ENCODE results near the gene MACO1. TPM values are rescaled to one million over a fixed set of nuclear protein-coding genes. Genes with fewer than 3 reads are reported as not detected.

MACO1 gene
- total and polyA plus RNA-seq, 10 of the 15 experiments (the other 5 are each of a cell fraction or from before 2014, with no cell fraction given): 3.2 to 19.8 (median 10.3) TPM

- TF ChIP-seq E4F1 (IDR thresholded peaks at IDR 0.05; ENCODE audit: borderline replicate concordance, partially characterized antibody) (no peak), NBN (IDR thresholded peaks at IDR 0.05) (peak; percentile 81), CREB1 (IDR thresholded peaks at IDR 0.05; ENCODE audit: low read depth) (peak; percentile 32; the same call in 1 of the 2 replicates), NFIC (IDR thresholded peaks at IDR 0.05; ENCODE audit: low read depth, low read length) (peak; percentile 91), ZSCAN29 (IDR thresholded peaks at IDR 0.05) (no peak), BHLHE40 (IDR thresholded peaks at IDR 0.05; ENCODE audit: borderline replicate concordance in 1 of 2, low read depth in 2 of 2, low read length in 1 of 2) (peak; percentile 72 to 73; a peak in 3 of 4 replicates), JUNB (IDR thresholded peaks at IDR 0.05) (peak; percentile 73)
Observed at GRCh38 chr1:25447547-25447946, 16.9 kb downstream of the MACO1 start (continued).

- in situ Hi-C loops (cut with MboI): no loop called here
- Histone ChIP-seq H3K36me3 (ENCODE audit: control insufficient read depth in 2 of 2, insufficient read depth in 2 of 2, low read length in 1 of 2) (peaks cover 2 to 6% of the 10 kb centered on the region in 2 experiments), H3K27ac (ENCODE audit: control insufficient read depth, insufficient read depth) (no peak overlapping the region), H3K9ac (ENCODE audit: control insufficient read depth, insufficient read depth, low read length) (no peak overlapping the region), H3K79me2 (ENCODE audit: control insufficient read depth, insufficient read depth, low read length) (peaks cover 5% of the 10 kb centered on the region), H3K27me3 (replicated peaks in 1 of 2; ENCODE audit: control insufficient read depth in 2 of 2, insufficient read depth in 2 of 2, low read length in 1 of 2) (no peaks in the 10 kb centered on the region), H3K4me2 (ENCODE audit: control insufficient read depth, insufficient read depth) (no peak overlapping the region), H2AFZ (ENCODE audit: control insufficient read depth, low read depth, low read length) (no peak overlapping the region), H3K4me1 (ENCODE audit: control insufficient read depth, insufficient read depth, low read length) (peaks cover 34% of the 10 kb centered on the region), H3K9me3 (replicated peaks; ENCODE audit: control insufficient read depth, insufficient read depth, low read length) (no peaks in the 10 kb centered on the region), H3K4me3 (no peak overlapping the region), H4K20me1 (ENCODE audit: control insufficient read depth, insufficient read depth) (no peaks in the 10 kb centered on the region)
- ChIA-PET CTCF (interaction anchor here (0.9 to 5.7 kb wide), 11 partner anchors 10 to 360 kb away, joined by 3 to 49 read pairs (median 6); partner anchors contain the start of gene MACO1), RAD21 (ENCODE audit: unreplicated experiment) (interaction anchor here (0.8 to 7.6 kb wide), 8 partner anchors 12 to 36 kb away, joined by 3 to 67 read pairs (median 4); partner anchors contain the start of gene MACO1), POLR2A (interaction anchor here (0.6 to 4.8 kb wide), 14 partner anchors 9 to 39 kb away, joined by 3 to 54 read pairs (median 6); no protein-coding TSS in a partner anchor), SMC1A (ENCODE audit: uncharacterized antibody, unreplicated experiment) (interaction anchor here (0.8 to 6.3 kb wide), 13 partner anchors 9 to 70 kb away, joined by 3 to 52 read pairs (median 7); no protein-coding TSS in a partner anchor)
- no peak for ATAC-seq
- FAIRE-seq: no peak
- 91% methylated on average over 2 of the region's 2 CpGs for WGBS (ENCODE audit: insufficient coverage, insufficient replicate concordance, low lambda C conversion rate, missing lambda C conversion rate)
- intact Hi-C loops (cut with micrococcal nuclease; ENCODE audit: unreplicated experiment): no loop called here
- no peak for DNase-seq (ENCODE audit: low read depth, low spot score)
- no TSS peak for BruUV-seq (replicated peaks)
- TF ChIP-seq SP1 (IDR thresholded peaks at IDR 0.05; ENCODE audit: low read depth, low read length): no peak
- no peak for TF ChIP-seq MXI1 (IDR thresholded peaks at IDR 0.05; ENCODE audit: low read depth, low read length)
- TF ChIP-seq POLR2AphosphoS5 (IDR thresholded peaks at IDR 0.05; ENCODE audit: low read length): no peak
- TF ChIP-seq ZBTB33 (IDR thresholded peaks at IDR 0.05): no peak
- TF ChIP-seq ZNF687 (IDR thresholded peaks at IDR 0.05): no peak
- no peak for TF ChIP-seq GABPA (IDR thresholded peaks at IDR 0.05; ENCODE audit: low read depth)
- TF ChIP-seq MTA2 (IDR thresholded peaks at IDR 0.05; ENCODE audit: low read depth): no peak
Observed at GRCh38 chr1:25450891-25451290, 20.2 kb downstream of the MACO1 start.
